D721Med (cell line): ENCODE data around the gene VPS37B.

Source experiments
- DNase-seq: peaks from one replicate; pipeline ENCODE4 v3.0.0; 2011; ENCODE audit warnings: low spot score; ENCODE audit not compliant: insufficient read length
- FAIRE-seq: peaks from 2 replicates; lab custom pipeline; 2011; peaks lifted over from hg19 to GRCh38; lab: Jason Lieb, UNC
- TF ChIP-seq, protein P1 (sequence below): IDR thresholded peaks from 2 replicates; pipeline ENCODE4 v1.5.1; 2012; ENCODE audit warnings: mild to moderate bottlenecking, control low read depth; ENCODE audit not compliant: insufficient read depth; ENCODE audit errors: missing control alignments

The VPS37B gene

GRCh38 chr12:122830517-122831214 lies 65.3 kb downstream of the VPS37B start:
- FAIRE-seq (no peak), DNase-seq (no peak)

GRCh38 chr12:122827258-122827657 lies 68.7 kb downstream of the VPS37B start:
- FAIRE-seq, result no peak
- TF ChIP-seq, protein P1, sequence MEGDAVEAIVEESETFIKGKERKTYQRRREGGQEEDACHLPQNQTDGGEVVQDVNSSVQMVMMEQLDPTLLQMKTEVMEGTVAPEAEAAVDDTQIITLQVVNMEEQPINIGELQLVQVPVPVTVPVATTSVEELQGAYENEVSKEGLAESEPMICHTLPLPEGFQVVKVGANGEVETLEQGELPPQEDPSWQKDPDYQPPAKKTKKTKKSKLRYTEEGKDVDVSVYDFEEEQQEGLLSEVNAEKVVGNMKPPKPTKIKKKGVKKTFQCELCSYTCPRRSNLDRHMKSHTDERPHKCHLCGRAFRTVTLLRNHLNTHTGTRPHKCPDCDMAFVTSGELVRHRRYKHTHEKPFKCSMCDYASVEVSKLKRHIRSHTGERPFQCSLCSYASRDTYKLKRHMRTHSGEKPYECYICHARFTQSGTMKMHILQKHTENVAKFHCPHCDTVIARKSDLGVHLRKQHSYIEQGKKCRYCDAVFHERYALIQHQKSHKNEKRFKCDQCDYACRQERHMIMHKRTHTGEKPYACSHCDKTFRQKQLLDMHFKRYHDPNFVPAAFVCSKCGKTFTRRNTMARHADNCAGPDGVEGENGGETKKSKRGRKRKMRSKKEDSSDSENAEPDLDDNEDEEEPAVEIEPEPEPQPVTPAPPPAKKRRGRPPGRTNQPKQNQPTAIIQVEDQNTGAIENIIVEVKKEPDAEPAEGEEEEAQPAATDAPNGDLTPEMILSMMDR, result no peak

More at GRCh38 chr12:122830517-122831214, 65.3 kb downstream of the VPS37B start:
- TF ChIP-seq, protein P1, result no peak

DNA sequence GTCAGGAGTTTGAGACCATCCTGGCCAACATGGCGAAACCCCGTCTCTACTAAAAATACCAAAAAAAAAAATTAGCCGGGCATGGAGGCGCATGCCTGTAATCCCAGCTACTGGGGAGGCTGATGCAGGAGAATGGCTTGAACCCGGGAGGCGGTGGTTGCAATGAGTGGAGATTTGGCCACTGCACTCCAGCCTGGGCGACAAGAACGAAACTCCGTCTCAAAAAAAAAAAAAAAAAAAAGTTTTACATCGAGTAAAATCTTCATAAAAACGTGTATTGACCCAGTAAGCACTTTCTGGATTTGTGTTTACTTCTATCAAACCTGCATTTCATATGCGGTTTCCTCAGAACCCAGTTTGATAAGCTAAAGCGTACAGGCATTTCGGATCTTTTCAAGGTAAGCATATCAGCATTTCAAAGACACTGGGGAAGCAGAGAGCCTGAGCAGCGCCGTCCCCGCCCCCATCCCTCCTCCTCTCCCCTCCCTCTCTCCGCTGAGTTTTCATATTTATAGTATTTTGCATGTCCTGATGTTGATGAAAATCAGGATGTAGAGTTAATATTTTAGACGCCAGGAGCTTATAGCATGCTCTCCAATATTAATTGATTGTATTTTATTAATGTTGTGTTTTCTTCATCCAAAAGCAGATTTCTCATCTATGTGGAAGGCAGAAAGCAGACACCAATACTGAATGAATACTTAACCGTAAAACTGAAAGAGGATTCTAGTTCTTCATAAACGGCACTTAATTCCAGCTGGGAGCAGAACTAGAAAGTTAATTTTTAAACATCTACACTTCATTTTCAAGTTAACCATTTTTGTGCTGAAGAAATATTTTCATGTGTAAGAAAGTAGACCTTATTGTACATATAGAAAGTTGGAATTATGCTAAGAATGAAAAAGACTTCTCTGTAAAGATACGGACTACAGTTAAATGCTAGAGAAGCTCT lies 69.9 kb downstream of the VPS37B start:
- TF ChIP-seq, protein P1, result no peak
- FAIRE-seq (no peak), DNase-seq (no peak)

More at GRCh38 chr12:122827258-122827657, 68.7 kb downstream of the VPS37B start:
- DNase-seq, result no peak

GRCh38 chr12:122823429-122823828 lies 72.5 kb downstream of the VPS37B start:
- TF ChIP-seq, protein P1, result no peak
- DNase-seq (no peak), FAIRE-seq (no peak)

GRCh38 chr12:122820838-122821271 lies 75.1 kb downstream of the VPS37B start:
- no peak for DNase-seq
- FAIRE-seq, result no peak
- TF ChIP-seq, protein P1, result no peak

- FAIRE-seq, result no peak
- TF ChIP-seq, protein P1, result no peak
- DNase-seq, result no peak
Measured at GRCh38 chr12:122820138-122820537, 75.8 kb downstream of the VPS37B start.
